ENCODE measurements around the gene ZEB2.

ZEB2 gene

DNA sequence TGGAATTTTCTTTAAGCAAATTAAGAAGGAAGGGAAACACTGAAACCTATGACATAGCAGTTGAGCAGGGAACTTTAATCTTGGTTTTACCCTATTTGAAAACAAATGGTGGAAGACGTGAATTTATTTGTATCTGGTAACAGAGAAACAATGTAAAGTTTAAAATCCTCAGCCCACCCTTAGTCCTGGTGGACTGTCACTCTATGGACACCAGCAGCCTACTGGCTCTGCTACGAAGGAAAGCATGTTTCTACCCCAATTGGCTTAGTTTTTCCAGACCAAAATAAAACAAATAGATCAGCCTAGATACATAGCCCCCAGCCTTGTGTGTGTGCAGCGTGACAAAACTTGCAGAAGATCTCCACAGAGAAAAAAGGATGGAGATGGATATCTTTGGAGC, 7.4 kb downstream of the ZEB2 start:
- no peak for DNase-seq

DNA sequence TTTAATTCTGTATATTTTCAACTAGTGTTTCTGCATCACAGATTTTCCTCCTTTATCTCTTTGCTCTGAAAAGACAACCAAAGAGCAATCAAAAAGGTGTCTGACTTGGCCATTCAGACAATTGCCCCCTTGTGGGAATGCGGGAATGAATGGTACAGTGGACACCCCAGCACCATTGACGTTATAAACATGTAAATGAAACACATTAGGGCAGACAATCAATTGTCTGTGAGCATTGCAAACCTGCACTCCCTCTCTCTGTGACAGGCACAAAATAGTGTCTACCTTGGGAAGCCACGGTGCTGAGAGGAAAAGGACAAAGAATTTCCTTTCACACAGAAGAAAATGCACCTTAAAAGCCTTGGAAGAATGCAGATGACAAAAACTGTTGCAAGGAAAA, 8.0 kb downstream of the ZEB2 start:
- no peak for DNase-seq

DNA sequence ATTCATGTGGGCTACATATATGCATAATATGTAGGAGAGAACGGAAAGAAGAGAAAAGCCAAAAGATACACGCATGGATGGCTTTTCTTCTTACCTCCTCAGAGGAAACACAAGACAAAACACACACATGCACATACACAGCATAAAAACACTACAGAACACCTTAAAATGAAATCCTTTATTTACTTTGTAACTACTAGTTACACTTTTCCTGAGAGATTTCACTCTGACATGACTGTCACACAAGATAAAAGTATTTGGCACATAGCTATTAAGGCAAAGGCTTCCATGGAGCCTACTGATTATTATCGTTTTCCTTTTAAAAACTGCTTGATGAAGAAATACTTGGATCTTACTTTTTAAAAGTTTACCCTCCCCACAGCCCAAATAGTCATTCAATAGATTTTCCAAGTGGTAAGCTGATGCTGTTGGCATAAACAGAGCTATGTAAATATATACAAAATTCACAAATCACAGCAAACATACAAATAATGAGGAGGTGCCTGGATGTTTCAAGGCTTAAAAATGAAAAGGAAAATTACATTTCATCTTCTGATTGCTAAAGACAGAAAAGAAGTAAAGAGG, 8.6 kb downstream of the ZEB2 start:
- DNase-seq, result no peak

DNA sequence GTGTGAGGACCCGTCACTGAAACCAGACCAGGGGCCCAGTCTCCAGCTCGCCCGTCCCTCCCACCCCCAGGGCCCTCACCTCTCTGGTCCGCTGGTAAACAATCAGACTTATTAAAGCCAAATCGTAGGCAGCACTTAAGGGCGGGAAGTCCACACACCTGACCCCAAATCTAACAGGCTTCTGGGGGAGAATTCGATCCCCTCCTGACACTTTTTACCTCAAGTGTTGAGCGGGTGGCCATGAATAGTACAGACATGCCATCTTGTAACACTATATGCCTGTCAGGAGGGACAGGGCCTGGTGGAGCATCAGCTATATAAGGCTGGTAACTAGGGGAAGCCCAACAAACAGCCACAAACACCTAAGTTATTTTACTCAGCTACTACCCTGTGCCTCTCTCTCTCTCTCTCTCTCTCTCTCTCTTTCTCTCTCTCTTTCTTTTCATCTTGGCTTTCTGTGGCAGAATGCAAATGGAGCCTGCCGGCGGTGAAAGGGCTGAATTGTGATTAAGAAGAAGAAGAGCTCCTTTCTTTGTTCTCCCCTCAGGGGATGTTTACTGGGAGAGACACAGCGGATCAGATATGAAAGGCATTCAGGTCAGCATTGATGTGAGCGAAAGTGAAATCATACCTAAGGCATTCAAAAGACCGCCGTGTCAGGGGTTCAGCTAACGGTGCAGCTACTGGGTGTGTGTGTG, 9.5 kb downstream of the ZEB2 start:
- DNase-seq, result no peak

DNA sequence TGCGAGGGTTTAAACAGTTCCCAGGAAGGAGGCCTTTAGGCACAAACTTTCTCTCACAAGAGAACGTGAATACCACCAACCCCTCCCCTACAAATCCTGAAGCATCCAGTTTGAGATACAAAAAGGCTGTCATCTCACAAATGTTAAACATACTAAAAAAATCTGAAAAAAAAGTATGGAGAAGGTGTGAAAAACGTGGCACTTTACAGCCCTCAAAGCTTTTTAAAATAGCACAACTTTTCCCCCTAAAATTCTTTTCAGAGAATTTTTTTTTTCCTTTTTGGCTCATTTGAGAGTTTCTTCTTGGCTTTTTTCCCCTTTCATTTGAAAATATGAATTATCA, 10.1 kb downstream of the ZEB2 start:
- no peak for DNase-seq

DNA sequence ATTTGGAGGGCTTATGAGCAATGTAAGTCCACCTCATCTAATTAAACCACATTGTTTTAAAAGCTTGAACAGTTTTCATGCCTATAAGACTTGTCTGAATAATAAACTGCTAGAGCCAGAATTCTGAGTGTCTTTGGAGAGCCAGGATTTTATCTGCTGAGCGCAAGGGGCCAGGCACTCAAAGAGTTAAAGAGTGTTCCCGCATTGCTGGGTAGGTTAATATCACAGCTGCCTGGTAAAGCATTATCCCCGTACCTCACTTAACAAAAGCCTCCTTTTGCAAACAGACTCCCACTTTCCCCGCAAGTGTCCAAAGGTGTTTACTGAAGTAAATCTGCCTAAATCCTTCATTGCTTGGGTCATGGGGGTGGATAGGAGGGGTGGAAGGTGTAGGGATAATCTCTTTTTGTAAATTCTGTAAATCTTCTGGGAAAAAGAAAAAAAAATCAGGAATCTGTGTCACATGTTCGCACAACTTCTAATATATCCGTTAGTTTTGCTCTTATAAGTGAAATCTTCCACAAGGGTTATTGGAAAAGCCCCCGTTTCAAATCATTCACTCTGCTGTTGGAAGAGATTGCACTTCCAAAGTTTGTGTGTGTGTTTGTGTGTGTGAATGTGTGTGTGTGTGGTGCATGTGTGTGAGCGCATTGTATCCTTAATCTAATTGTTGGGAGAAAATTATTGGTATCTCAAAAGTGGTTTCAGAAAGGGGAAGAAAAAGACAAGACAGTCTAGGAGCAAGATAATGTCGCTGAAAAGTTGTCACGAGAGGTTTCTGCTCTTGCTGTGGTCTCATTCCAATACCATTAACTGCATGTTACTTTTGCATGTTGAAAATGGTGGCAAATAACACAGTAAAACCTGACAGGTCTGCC, 10.7 kb downstream of the ZEB2 start:
- no peak for DNase-seq

DNA sequence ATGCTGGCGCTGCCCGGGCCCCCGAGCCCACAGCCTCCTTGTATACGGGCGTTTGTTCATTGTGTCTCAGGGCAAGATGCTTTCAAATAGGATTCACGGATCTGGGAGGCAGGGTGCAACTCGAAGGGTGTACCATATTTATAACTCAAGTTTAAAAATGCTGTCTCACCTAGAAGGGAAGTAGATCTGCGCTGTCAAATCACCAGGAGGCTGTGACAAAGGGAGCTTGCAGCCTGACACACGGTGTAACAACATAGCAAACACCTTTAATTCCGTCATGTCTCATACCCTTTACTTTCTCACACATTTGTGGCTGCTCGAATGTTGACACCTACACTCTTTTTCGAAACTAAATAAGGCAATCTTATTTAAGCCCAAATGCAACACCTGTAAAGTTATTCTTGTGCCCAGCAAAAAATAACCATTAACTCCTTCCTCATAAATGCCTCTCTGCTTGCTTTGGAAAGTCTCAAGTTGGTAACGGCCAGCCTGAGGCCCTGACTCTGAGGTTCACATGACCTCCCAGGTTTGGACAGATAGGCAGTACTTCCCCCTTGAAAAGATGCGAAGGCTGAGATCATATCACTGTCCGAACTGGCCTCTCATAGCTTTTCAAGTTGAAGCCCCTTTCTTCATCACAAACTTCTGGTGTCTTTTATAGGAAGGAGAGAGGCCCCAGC, 11.6 kb downstream of the ZEB2 start:
- no peak for DNase-seq

DNA sequence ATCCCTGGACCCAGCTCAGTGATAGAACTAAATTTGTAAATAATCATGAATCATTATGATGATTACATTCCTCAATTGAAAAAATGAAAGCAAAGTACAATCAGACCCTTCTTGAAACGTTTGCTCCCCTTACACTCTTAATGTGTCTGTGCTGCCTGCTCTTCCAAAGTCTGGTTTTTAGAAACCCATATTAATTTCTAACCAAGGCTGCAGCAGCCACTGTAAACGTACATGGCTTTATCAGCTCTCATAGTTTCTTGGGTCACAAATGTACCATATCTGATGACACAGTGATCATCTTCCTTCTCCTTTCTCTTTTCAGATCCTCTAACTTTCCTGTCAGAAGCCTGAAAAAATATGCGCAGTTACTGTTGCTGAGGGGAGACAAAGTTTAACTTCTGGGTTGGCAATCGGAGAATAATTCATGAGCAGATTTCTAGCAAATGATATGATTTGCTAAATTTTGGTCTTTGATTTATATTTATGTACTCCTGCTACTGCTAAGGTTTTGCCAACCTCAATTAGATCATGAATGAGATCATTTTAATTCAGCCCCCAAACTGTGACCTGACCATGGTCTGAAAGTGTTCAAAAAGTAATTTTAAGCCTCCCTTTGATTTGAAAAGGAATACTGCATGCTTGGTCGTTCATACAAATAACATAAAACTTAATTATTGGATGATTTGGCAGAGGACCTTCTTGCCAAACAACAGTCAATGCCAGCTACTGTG, 12.3 kb downstream of the ZEB2 start:
- DNase-seq, result no peak

DNA sequence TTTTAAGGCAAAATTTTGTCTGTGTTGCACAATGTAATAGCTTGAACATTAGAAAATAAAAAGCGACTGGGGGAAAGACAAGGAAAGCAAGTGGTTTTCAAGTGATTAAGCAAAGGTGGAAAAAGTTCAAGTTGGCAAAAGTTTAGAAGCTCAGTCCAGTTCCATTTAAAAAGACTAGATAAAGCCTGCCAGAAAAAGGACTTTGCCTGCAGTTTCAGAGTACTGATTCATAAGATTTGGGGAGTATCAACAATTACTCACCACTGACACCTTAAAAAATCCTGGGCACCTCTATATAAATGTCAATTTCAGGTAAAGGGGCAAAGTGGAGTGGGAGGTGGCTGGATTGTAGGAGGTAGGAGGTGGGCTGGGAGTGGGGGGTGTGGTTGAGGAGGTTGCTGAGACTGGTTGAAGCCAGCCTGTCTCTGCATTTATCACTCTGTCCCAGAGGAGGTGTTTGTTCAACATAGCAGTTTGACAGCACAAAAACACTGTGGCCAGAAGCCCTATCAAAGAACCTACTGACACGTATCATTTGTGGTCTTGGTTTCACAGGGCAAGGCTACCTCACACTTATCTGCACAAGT, 14.6 kb downstream of the ZEB2 start:
- DNase-seq, result no peak

DNA sequence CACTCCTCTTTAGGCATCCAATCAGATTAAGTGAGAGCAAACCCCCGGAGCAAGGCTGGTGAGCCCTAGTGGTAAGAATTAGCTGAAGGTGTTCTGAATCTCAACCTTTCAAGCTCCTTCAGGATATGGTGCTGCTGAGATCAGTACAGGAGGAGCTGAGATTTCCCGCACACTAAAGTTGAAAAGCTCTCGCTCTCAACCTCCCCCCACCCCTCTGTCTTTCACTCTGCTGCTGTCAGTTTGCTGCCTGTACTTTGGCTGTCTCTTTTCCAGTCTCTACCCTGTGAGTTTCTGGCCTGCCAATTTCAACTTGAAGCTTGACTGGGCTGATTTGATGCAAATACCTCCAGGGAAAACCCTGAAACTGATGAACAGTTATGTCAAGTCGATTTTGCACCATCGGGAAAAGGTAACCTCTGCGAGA, 15.7 kb downstream of the ZEB2 start:
- DNase-seq, result no peak

DNA sequence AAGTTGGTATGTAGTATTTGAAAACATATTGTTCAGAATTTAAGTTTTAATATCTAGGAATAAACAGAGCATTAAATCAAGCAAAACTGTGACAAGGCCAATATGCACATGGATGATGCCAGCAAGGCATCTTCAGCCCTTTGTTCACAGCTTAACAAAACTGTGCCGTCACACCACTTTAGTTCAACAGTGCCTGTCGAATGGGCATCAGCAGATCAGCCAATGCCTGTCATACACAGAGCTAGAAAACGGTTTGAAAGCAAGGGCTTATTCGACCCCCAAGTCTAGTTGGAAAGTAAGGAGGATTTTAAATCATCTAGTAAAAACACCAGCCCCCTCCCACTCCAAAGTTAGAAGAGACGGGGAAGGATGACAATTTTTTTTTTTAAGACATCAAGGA, 16.7 kb downstream of the ZEB2 start:
- DNase-seq, result no peak

DNA sequence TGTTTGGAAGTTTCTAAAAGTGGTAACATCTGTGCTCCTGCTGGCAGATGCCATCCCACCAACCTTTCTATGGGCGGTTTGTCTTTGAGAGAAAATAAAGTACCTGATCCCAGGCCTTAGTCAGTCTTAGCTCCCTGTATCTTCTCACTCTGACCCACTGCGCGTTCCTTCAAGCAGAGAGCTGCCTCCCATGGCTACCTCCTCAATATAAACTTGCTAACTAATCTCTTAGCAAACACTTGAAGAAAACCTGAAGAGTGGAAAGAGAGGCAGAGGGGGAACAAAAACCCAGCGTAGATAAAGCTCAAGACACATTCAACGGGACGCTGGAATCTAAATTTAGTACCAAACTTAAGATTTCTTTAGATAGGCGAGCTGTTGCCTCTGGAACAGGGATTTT, 17.6 kb downstream of the ZEB2 start:
- no peak for DNase-seq

DNA sequence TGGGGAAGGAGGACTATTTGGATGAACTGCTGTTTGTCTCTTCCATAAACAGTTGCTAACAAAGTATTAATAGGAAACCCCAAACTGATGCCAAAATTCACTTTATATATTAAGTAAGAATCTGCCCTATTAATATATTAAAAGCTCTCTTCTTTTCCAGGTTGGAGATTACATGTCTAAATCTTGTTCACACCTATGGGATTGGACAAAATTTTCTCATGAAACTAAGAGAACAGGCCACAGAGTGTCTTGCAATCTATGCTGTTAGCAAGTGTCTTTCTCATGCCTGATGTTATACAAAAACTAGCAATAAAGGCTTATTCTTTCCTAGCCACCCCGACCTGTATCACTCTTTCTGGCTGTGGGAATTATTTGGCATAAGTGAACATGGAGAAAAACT, 18.3 kb downstream of the ZEB2 start:
- no peak for DNase-seq

DNA sequence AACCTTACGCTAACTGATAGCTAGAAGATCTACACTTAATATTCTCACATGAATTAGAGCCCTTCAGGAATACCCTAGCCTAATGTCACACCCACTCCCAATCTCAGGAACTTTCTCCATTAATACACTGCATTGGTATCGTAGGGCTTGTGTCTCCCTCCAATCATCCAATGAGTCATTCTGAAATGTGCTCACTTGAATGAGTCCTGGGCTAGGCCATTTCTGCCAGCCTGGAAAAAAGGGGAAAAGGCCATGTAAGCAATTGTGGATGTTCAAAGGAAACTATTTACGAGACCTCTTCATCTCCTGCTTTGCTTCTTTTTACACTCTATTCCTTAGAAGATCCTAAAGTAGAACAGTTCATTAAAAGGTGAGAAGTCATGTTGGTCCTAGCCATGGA, 18.8 kb downstream of the ZEB2 start:
- DNase-seq, result no peak

DNA sequence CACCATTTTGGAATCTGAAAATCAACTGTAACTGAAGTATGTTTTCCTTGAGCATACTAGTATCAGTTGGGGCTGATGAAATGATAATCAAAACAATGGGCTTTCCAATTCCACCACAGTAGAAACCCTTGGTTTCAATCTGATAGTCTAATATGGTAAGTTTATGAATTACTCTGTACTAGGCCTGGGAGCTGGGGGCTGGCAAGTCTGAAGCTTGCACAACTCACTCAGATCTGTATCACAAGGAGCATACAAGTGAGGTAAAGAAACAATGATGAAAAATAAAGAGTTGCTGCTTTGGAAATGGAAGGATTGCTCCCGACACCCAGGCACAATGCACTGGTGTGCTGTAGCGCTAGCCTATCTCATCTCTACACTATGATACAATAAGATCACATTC, 19.4 kb downstream of the ZEB2 start:
- no peak for DNase-seq

DNA sequence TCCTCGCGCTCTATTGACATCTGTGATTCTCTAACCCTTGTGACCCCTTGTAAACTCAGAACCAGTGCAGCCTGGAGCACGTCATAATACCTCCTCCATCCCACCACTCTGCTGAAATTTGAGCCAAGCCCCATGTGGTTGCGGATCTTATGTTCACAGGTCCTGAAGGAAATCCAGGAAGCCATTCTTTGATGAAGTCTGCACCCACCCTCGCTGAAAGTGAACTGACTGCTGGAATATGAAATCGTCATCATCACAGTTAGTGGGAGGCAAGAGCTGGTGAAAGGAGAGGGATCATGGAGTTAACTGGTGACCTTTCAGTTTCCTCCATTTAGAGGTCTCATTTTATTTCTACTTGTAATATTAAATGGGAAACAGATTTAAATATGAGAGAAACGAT, 21.6 kb downstream of the ZEB2 start:
- DNase-seq, result no peak

DNA sequence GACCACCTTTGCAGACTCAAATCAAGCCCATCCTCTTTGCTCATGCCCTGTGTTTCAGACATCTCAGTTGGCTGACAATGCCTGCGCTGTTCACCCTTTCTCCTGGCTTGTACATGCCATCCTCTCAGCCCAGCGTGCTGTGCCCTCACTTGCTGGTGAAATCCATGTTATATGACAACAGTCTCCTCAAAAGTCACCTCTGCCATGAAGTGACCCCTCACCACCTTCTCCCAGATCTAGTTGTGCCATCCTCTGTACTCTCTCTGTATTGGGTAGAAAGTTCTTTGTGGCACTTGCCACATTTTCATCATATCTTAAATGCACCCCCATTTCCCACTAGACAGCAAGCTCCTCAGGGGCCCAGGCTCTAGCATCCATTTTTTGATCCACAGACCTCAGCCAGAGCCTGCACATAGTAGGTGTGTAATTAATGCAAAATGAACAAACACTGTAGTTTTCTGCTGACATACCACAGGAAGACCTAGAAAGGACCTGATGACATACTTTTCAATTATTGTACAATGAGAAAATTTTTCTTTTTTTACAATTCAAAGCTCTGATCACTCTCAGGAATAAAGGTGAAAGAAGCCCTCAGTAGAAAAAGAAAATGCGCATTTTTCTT, 22.8 kb downstream of the ZEB2 start:
- no peak for DNase-seq

DNA sequence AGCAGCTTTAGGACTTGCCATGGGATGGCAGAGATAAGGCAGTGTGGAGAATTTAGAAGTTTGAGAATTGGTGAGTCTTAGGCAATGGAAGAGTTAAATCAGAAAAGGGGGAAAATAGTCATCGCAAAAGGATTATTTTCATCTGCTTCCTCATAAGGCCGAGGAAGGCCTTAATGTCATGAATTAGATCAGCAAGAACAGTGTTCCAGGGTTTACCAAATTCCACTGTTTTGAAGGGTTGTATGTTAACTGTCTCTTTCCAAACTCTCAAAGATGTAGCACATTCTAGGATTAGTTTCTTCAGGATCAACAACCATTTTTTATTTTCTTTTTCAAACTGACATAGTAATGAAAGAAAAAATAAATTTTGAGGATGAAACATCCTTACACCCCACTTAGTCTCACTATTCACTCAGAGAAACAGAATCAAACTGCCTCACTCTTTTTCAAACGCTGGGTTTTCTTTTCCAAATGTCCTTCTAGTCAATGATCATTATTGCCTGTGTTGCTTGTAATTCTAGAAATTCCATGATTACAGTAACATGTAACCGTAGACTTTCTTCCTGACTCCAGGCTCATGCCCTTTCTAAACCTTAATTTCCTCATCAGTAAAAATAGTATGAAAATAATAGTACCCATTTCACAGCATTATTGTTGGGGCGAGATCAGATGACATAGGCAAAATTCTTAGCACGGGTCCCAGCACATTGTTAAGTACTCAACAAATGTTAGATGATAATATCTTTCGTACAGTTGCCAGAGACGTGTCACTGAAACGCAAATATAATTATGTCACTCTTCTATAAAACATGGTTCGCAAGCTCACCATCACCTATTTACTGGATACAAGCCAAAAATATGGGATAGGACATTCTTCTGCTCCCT, 23.6 kb downstream of the ZEB2 start:
- DNase-seq, result no peak

DNA sequence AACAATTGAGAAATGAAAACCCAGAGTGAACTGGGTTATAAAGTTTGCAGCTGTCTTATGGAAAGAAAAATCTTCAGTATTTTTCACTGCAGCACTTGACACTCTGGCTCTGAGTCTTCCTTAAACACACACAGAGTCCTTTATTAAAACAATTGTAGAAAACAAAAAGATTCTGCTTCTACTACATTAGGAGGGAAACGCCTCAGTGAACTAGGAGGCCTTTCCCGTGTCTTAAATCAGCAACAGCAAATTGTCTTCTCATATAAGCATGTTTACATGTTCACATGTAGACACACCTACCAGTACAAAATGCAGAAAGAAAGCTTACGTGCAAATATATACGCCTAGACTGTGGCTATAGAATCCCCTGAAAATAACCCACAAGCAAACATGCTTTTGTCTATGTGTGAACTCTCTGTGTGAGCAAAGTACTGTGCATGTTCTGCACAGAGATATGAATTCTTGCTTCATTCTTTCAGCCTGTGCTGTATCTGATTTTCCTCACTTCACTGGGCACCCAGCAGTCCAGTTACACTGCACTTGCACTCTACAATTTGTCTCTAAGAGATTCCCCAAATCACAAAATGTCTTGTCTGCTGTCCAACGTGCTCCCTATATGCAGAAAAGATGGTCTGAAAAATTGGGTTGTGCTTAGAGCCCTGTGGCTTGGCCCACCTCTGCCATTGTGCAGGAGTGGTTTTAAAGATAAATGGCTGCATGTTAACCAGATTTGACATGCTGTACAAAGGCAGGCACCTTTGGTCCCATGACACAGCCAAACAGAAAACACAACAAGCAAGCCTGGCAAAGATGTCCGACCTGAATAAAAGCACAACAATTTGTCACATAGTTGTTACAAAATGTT, 24.5 kb downstream of the ZEB2 start:
- DNase-seq, result no peak
